Fibroblast of pulmonary artery (primary cell): ENCODE measurements around the gene PAFAH1B1.
"Not testable (repeated sequence)": the region's sequence is repeated elsewhere in the genome, so short reads cannot be mapped to it uniquely, and the experiment has no call there.

Experiments
- DNase-seq: peaks from one replicate; pipeline ENCODE4 v3.0.0-alpha.2; 2010; ENCODE audit warnings: low read depth
- H3K4me3 ChIP-seq: replicated peaks from 2 replicates; pipeline ENCODE4 v1.5.1; 2011; ENCODE audit warnings: low read depth, mild to moderate bottlenecking, control low read depth, low read length, moderate library complexity
- TF ChIP-seq, protein P1 (sequence below): IDR thresholded peaks from 2 replicates; pipeline ENCODE4 v1.5.1; 2011; ENCODE audit warnings: mild to moderate bottlenecking, control low read depth, low read length, inconsistent platforms; ENCODE audit errors: missing control alignments

PAFAH1B1 gene

DNA sequence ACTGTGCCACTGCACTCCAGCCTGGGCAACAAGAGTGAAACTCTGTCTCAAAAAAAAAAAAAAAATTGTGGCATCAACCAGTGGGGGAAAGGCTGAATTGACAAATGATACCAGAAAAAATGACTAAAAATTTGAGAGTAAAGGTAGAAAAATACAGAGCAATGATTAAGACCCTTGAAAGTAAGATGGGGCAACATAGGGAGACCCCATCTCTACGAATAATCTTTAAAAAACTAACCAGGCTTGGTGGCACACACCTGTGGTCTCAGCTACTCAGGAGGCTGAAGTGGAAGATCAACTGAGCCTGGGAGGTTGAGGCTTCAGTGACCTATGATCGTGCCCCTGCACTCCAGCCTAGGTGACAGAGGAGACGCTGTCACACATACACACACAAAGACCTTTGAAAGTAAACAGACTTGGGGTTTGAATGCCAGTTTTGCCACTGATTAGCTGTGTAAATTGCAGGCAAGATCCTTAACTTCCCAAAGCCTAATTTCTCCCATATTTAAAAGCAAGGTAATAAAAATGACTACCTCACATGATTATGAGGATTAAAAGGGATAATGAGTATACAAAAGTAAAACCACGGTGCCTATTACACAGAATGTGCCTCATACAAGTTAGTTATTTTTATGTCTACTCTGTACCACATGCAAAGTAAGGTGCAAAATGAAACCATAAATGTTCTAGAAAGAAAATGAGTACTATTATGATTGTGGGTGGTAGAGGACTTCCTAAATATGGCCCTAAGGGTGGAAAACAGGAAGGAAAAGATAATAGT is 21.7 kb upstream of the PAFAH1B1 start:
- TF ChIP-seq, protein P1, sequence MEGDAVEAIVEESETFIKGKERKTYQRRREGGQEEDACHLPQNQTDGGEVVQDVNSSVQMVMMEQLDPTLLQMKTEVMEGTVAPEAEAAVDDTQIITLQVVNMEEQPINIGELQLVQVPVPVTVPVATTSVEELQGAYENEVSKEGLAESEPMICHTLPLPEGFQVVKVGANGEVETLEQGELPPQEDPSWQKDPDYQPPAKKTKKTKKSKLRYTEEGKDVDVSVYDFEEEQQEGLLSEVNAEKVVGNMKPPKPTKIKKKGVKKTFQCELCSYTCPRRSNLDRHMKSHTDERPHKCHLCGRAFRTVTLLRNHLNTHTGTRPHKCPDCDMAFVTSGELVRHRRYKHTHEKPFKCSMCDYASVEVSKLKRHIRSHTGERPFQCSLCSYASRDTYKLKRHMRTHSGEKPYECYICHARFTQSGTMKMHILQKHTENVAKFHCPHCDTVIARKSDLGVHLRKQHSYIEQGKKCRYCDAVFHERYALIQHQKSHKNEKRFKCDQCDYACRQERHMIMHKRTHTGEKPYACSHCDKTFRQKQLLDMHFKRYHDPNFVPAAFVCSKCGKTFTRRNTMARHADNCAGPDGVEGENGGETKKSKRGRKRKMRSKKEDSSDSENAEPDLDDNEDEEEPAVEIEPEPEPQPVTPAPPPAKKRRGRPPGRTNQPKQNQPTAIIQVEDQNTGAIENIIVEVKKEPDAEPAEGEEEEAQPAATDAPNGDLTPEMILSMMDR: no peak
- no peak for DNase-seq
- H3K4me3 ChIP-seq: no peak overlapping the region

- not testable (repeated sequence) for H3K4me3 ChIP-seq, DNase-seq
Observed at GRCh38 chr17:2572304-2572609, 21.2 kb upstream of the PAFAH1B1 start.

GRCh38 chr17:2580151-2580550 is 13.3 kb upstream of the PAFAH1B1 start:
- no peak overlapping the region for H3K4me3 ChIP-seq
- no peak for DNase-seq
- TF ChIP-seq, protein P1: no peak

DNA sequence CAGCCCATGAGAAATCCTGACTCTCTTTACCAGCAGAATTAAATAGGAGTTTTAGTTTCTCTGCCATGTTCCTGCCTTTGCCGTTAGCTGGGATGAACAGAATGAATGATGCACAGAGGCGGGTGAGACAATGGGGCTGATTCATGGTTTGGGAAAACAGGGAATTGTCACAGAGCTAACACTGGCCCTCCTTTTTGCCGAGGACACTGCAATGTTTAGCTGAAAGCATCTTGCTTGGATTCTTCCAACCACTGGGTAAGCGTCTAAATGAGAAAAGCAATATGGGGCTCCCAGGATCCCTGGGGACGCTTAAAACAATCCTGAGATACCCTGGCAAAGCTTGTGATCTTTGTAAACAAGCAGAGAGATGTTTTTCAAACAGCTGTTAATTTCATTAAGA is 12.8 kb upstream of the PAFAH1B1 start:
- no peak overlapping the region for H3K4me3 ChIP-seq
- TF ChIP-seq, protein P1: no peak
- DNase-seq: no peak

- no peak overlapping the region for H3K4me3 ChIP-seq
- TF ChIP-seq, protein P1: no peak
- no peak for DNase-seq
Observed at GRCh38 chr17:2582493-2582892, 11.0 kb upstream of the PAFAH1B1 start.

- no peak for DNase-seq
- H3K4me3 ChIP-seq: no peak overlapping the region
- TF ChIP-seq, protein P1: no peak
Observed at GRCh38 chr17:2591040-2591640, 2.3 kb upstream of the PAFAH1B1 start.

- H3K4me3 ChIP-seq: peak overlapping the region; percentile 77
- TF ChIP-seq, protein P1: no peak
- DNase-seq: peak; percentile 75
Observed at GRCh38 chr17:2593821-2594721, 617 bp downstream of the PAFAH1B1 start.
